ENCODE data around the gene LRRC7.

LRRC7 gene

DNA sequence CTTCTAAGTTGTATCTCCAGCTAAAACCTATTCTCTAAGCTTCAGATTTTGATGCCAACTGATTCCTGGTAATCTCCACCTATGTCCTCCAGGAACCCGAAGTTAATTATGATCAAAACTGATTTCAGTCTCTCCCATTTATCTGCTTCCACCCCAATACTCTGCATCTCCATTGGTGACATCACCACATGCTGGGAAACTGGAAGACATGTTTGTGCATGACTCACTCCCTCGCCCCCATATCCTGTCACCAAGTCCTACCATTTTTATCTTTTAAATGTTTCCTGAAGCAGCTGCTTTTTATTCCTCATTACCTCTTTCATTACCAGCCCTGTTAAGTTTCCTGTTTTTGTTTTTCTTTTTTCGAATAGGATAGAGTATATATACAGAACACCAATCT, 409.2 kb downstream of the LRRC7 start:
- no peak for DNase-seq (ENCODE audit: low spot score)
- POLR2A ChIA-PET (ENCODE audit: low non-redundant PET), result no interaction called here
- CTCF ChIA-PET, result no interaction called here
- TF ChIP-seq, protein P1, sequence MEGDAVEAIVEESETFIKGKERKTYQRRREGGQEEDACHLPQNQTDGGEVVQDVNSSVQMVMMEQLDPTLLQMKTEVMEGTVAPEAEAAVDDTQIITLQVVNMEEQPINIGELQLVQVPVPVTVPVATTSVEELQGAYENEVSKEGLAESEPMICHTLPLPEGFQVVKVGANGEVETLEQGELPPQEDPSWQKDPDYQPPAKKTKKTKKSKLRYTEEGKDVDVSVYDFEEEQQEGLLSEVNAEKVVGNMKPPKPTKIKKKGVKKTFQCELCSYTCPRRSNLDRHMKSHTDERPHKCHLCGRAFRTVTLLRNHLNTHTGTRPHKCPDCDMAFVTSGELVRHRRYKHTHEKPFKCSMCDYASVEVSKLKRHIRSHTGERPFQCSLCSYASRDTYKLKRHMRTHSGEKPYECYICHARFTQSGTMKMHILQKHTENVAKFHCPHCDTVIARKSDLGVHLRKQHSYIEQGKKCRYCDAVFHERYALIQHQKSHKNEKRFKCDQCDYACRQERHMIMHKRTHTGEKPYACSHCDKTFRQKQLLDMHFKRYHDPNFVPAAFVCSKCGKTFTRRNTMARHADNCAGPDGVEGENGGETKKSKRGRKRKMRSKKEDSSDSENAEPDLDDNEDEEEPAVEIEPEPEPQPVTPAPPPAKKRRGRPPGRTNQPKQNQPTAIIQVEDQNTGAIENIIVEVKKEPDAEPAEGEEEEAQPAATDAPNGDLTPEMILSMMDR (conservative IDR thresholded peaks at IDR 0.05; ENCODE audit: low read depth), result no peak
- H3K27ac ChIP-seq, result no peak overlapping the region

DNA sequence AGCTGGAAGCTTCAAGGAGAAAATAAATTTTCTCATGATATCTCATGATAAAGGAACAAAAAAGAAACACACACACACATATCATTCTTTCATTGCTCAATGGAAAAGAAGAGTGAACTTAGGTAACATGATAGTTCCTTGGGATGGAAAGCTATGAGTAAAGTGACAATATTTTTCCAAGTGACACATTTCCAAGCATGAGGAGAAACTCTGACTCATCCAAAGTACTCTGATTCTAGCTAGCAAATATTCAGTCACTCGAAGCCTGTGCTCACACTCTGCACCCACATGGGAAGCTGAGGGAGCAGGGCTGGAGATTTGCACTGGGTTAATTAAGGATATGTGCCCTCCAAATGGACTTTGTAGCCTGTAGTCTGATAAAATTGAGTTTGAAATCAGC, 415.3 kb downstream of the LRRC7 start:
- TF ChIP-seq, protein P1 (conservative IDR thresholded peaks at IDR 0.05; ENCODE audit: low read depth), result no peak
- ChIA-PET POLR2A (ENCODE audit: low non-redundant PET) (no interaction called here), CTCF (no interaction called here)
- no peak for DNase-seq (ENCODE audit: low spot score)
- no peak overlapping the region for H3K27ac ChIP-seq

GRCh38 chr1:69985376-69985775, 417.7 kb downstream of the LRRC7 start:
- POLR2A ChIA-PET (ENCODE audit: low non-redundant PET), result no interaction called here
- no peak overlapping the region for H3K27ac ChIP-seq
- DNase-seq (ENCODE audit: low spot score), result no peak
- TF ChIP-seq, protein P1 (conservative IDR thresholded peaks at IDR 0.05; ENCODE audit: low read depth), result no peak
- CTCF ChIA-PET, result interaction anchor here (0.7 kb wide), 1 partner anchor 46 kb away, joined by 5 read pairs; no protein-coding TSS in a partner anchor

GRCh38 chr1:69985901-69986439, 418.2 kb downstream of the LRRC7 start:
- TF ChIP-seq, protein P1 (conservative IDR thresholded peaks at IDR 0.05; ENCODE audit: low read depth), result no peak
- ChIA-PET CTCF (no interaction called here), POLR2A (ENCODE audit: low non-redundant PET) (no interaction called here)
- no peak overlapping the region for H3K27ac ChIP-seq
- DNase-seq (ENCODE audit: low spot score), result no peak

- no peak for DNase-seq (ENCODE audit: low spot score)
- TF ChIP-seq, protein P1 (conservative IDR thresholded peaks at IDR 0.05; ENCODE audit: low read depth), result no peak
- POLR2A ChIA-PET (ENCODE audit: low non-redundant PET), result no interaction called here
- CTCF ChIA-PET, result interaction anchor here (0.6 kb wide), 2 partner anchors 9 to 125 kb away, joined by 3 to 4 read pairs; no protein-coding TSS in a partner anchor
- no peak overlapping the region for H3K27ac ChIP-seq
These were observed 420.2 kb downstream of the LRRC7 start for GRCh38 chr1:69987881-69988280.

DNA sequence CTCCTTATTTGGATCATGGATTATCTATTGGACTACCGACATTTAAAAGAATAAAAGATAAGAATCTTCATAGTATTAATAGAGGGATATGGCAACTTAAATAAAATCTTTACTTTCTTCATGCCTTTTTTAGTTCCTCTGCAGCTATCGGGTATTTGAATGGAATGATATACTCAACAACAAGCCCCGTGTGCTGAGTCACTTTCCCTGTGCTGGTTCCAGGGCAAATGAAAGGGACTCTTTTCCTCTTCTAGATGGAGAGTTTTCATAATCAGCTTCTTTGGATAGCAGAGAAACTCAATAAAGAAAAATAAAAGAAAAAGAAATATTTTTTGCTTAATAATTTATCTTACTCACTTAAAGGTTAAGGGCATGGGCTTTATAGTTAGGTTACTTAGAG, 423.9 kb downstream of the LRRC7 start:
- ChIA-PET POLR2A (ENCODE audit: low non-redundant PET) (no interaction called here), CTCF (no interaction called here)
- no peak overlapping the region for H3K27ac ChIP-seq
- DNase-seq (ENCODE audit: low spot score), result no peak
- TF ChIP-seq, protein P1 (conservative IDR thresholded peaks at IDR 0.05; ENCODE audit: low read depth), result no peak

- no peak for DNase-seq (ENCODE audit: low spot score)
- ChIA-PET POLR2A (ENCODE audit: low non-redundant PET) (no interaction called here), CTCF (no interaction called here)
- TF ChIP-seq, protein P1 (conservative IDR thresholded peaks at IDR 0.05; ENCODE audit: low read depth), result no peak
- no peak overlapping the region for H3K27ac ChIP-seq
These were observed 424.9 kb downstream of the LRRC7 start for GRCh38 chr1:69992594-69992993.
